Amniotic epithelial cell (primary cell): ENCODE results near the gene SERPINA6.
"Not testable (repeated sequence)": the region's sequence is repeated elsewhere in the genome, so short reads cannot be mapped to it uniquely, and the experiment has no call there.

Experiments
- DNase-seq: peaks from one replicate; pipeline ENCODE4 v3.0.0-alpha.2; 2010; ENCODE audit warnings: low read depth

The SERPINA6 gene

DNA sequence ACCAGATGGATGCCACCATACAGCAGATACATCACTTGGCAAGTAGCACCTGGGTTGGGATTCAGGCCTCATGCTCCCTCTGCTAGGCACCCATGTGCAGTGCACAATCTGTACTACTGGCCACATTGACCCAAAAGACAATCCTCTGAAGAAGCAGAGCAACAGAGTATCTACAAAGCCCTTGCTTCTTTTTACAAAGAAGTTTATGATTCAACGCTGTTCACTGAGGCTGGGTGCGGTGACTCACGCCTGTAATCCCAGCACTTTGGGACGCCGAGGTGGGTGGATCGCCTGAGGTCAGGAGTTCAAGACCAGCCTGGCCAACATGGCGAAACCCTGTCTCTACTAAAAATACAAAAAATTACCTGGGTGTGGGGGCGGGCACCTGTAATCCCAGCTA is 31.1 kb upstream of the SERPINA6 start:
- DNase-seq = not testable (repeated sequence)

DNA sequence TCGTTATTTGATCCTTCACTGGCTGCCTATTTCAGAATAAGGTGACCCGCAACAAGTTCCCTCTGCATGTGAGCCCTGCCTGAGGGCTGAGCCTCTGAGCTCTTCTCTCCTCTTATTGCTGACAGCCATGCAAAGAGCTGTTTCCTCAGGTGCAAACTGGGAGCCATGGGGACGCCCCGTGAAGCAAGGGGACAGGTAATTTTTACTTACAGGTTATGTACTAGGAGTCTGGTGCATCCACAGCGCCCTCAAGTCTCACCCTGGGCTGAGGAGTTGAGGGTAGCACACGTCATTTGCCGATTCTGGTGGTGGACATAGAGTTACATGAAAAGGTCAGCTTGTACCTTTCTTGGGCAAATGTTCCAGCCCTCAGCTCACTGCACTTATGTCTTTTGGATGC is 26.1 kb upstream of the SERPINA6 start:
- DNase-seq = no peak

DNA sequence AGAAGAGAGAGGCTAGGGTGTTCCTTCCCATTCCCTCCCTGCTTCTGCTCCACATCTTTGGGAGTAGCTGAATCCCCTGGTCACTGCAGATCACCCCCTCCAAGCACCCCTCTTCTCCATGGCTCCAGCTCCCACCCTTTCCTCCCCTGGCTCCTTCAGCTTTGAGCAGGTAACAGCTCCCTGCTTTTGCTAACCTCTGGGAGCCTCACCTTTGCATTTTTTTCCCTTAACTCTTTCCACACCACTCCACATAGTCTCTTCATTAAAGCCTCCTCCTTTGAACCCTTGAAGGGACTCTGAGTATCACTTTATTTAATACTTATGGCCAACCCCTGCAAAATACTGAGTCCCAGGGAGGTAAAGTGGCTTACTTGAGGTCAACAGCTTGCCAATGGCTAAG is 25.7 kb upstream of the SERPINA6 start:
- no peak for DNase-seq

DNA sequence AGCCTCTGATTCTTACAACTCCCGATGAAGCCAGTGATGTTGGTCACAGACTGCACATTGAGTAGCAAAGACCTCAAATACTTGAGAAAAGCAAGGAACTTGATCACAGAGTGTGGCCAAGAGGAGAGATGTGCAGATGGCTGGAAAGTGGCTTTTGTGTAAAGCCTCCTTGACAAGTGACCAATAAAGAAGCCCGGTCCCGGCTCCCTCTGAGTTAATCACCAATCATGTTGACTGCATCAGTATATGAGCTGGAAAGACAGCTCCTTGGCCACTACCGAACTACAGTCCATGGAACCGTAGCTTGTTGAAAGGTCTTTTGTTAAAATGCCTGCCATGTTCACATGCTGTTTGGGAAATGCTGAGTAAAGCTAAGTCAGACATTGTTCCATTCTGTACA is 23.7 kb upstream of the SERPINA6 start:
- no peak for DNase-seq

DNA sequence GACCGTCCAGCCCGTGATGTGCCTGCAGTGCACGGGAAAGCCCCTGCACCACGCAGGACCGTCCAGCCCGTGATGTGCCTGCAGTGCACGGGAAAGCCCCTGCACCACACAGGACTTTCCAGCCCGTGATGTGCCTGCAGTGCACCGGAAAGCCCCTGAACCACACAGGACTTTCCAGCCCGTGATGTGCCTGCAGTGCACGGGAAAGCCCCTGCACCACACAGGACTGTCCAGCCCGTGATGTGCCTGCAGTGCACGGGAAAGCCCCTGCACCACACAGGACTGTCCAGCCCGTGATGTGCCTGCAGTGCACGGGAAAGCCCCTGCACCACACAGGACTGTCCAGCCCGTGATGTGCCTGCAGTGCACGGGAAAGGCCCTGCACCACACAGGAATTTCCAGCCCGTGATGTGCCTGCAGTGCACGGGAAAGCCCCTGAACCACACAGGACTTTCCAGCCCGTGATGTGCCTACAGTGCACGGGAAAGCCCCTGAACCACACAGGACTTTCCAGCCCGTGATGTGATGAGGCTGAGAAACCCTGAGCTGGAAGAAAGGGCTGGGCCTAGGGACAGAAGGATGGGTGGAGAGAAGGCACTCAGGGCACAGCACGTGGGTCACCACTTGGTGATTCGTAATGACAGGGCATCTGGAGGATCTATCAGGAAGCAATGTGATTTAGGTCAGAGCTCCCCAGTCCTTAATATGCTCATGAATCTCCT is 23.1 kb upstream of the SERPINA6 start:
- not testable (repeated sequence) for DNase-seq

DNA sequence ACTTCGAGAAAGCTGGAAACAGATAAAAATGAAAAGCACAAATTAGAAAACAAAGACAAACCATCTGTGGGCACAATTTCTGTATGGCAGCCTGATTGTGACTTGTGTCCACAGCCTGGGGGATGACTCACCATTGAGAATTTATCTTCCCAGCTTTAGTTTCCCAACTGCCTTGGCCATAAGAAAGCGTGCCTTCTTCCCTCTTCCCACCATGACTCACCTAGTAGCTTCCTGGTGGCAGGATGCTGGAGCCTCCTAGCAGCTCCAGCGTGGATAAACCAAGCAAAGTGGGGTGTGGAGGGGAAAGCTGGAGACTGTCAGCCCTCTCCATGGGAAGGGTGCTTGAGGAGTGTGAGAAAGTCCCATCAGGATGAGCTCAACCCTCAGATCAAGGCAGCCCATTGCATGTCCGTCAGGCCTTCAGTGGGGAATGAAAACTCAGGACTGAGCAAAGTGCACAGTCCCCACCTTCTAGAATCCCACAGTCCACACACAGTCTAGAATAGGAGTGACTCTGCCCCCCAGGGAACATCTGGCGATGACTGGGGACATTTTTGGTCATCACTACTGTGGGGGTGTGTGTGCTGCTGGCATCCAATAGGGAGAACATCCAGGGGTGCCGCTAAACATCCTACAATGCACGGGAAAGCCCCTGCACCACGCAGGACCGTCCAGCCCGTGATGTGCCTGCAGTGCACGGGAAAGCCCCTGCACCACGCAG is 22.4 kb upstream of the SERPINA6 start:
- DNase-seq = peak; percentile 86

DNA sequence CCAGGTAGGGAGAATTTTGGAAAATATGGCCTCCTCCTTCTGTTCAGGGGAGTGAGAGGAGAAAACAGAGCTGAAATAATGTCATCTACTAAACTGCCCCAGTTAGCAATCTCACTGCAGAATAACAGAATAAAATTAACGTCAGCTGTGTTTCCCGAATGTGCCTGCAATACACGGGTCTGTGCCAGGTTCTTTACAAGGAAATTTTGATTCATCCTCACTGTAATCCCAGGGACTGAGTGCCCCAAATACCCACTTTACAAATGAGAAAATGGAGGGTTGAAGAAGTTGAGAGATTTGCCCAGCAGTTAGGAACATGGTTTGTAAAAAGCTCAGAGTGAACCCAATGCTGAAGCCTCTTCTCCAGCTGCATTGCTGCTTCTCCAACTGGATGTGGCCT is 21.3 kb upstream of the SERPINA6 start:
- no peak for DNase-seq

DNA sequence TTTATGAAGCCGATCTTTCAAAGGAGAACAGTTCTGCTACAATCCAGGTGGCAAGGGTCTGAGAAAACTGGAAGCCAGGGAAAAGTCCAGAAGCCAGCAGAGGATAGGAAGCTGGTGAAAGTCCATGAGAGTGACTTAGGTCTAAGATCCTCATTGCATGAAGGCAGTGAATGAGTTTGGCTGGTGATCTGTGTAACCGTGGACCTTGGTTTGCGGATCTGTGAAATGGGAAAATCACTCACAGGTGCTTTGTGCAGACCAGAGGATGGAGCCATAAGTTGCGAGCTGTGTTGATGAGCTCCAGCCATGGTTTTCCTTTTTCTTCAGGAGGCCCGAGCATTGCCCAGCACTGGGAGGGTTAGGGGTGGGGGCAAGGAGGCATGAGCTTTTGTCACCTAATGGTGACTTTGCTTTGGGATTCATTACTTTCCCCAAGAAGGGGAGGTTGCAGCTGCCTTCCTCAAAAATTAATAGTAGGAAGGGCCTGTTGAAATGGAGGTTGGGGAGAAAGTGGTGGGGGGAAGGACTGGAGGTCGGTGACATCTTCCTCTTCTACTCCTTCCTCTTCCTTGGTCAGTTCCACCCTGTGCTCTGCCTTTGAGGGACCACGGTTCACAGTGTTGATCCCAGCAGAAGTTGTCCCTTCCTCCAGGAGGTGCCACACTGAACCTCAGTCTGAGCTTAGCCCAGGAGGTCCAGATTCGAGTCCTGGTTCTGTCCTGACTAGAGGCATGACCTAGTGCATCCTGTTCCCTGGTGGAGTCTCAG is 20.3 kb upstream of the SERPINA6 start:
- DNase-seq = no peak

DNA sequence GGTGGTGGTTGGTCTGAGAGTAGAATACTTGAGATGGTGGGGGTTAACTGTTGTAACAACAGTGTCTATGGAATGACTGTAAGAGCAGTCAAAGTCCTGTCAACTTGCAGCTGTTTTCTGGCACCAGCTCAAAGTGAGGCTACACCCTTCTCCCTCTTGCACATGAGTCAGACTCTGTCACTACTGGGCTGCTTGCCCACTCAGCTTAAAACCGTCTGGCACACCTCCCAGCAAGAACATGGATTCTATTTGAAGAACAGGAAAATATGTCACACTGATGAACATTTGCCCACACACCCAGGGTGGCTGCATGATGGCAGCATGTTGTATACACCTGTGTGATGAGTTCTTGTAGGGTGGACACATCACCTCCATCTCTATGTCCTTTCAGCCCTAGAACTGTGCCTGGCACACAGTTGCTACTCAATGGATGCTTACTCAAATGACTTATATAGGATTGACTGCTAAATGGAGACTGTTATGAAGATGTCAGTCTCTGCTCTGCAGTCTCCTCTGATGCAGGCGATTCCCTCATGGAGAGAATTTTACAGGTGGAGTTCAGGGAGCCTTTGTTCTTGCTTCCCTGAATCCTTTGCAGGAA is 19.3 kb upstream of the SERPINA6 start:
- peak; percentile 94 for DNase-seq

DNA sequence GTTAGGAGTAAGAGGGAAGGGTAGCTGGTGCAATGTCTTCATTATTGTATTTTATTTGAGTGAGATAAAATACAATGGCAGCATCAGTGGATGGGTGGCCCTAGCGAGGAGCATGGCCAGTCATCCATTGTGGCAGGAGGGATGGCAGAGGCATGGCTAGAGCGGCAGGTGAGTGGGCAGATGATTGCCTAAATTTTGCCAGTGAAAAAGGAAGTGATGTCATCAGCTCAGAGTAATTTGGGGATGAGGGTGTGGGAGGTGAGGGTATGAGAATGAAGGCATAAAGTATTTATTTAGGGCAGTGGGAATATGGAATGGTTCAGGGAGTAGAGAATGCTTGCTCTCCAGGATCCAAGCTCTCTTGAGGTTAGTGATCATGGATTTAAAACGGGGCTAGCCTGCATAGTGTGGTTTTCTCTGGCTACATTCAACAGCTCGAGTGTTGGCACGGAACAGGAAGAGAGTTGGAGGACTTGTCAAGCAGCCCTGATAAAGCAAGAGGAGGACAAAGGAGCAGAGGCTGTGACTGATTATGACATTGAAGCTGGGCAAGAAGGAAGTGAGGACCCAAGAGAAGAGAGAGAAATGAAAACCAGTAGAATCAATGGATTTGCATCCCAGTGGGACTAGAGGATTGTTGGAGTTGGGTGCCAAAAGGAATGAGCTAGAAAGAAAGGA is 18.7 kb upstream of the SERPINA6 start:
- no peak for DNase-seq

DNA sequence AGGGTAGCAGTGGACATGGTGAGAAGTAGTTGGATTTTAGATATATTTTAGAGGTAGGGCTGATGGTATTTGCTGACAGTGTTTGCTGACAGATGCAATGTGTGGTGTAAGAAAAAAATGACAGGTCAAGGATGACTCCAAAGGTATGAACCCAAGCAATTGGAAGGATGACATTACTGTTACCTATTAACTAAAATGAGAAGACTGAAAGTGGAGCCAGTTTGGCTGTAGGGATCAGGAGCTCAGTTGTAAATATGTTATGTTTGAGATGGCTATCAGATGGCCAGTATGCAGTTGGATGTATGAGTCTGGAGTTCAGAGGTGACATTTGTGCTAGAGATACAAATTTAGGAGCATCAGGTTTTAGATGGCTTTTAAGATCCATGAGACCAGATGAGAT is 17.4 kb upstream of the SERPINA6 start:
- no peak for DNase-seq

DNA sequence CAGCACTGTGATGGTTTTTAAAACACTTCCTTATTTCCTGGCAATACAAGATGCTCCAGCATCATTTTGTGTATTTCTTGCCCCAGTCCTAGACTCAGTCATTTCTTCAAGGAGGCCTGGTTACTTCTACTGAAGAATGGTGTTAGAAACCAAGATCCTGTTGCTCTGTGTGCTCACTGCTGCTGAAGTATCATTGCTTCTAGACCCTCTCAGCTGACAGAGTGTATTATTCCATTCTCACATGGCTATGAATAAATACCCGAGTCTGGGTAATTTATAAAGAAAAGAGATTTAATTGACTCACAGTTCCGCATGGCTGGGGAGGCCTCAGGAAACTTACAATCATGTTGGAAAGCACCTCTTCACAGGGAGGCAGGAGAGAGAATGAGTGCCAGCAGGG is 14.9 kb upstream of the SERPINA6 start:
- DNase-seq = no peak

DNA sequence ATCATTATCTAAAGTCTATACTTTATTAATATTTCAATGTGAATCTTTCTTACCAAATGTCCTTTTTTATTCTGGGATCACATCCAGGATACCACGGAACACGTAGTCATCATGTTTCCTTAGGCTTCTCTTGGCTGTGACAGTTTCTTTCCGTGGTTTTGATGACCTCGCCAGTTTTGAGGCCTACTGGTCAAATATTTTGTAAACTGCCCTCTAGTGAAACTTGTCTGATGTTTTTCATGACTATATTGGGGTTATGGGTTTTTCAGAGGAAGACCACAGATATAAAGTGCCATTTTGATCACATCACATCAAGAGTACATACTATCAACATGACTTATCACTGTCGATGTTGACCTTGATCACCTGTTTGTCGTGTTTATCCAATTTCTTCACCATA is 14.1 kb upstream of the SERPINA6 start:
- DNase-seq = no peak

DNA sequence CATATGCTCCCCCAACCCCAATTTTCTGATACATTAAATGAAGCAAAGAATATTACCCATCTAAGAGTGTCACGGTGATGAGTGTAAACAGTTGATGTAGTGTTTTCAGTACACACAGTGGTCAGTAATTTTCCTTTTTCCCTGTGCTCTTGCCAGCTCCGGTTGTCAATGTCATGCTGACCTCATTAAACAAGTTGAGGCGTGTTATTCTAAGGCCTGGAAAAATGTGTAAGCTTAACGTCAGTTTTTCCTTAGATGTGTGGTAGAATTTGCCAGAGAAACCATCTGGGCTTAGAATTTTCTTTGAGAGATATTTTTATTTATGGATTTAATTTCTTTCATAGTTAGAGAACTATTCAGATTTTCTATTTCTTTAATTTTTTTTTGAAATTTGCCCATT is 11.7 kb upstream of the SERPINA6 start:
- DNase-seq = no peak

DNA sequence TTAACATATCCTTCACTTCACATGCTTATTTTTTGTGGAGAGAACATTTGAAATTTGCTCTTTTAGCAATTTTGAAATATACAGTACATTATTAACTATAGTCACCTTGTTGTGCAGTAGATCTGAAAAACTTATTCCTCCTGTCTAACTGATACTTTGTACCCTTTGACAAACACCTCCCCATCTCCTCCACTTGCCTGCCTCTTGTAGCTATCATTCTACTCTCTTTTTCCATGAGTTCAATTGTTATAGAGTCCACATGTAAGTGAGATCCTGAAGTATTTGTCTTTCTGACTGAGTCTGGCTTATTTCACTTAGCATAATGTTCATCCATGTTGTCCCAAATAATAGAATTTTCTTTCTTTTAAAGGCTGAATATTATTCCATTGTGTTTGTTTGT is 9.5 kb upstream of the SERPINA6 start:
- DNase-seq = no peak

DNA sequence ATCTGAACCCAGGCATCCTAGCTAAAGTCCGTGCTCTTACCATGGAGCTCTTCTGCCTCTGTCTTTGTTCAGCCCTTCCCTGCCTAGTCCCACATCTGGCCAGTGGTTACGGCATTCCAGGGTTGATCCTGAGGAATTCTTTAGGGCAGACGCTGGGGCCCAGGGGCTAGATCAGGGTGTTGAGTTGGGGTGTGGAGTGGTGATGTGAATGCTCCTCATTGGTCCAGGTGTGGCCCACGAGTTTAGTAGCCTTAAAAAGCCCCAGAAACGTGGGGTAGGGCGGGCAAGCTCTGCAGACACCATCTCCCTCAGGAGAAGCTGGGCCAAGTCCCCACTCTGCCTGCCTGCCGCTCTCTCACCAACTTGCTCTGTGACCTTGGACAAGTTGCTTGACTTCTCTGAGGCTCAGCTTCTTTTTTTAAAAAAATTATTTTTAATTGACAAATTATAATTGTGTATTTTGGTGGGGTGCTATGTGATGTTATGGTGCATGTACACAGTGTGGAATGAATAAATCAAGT is 9.0 kb upstream of the SERPINA6 start:
- DNase-seq = no peak

DNA sequence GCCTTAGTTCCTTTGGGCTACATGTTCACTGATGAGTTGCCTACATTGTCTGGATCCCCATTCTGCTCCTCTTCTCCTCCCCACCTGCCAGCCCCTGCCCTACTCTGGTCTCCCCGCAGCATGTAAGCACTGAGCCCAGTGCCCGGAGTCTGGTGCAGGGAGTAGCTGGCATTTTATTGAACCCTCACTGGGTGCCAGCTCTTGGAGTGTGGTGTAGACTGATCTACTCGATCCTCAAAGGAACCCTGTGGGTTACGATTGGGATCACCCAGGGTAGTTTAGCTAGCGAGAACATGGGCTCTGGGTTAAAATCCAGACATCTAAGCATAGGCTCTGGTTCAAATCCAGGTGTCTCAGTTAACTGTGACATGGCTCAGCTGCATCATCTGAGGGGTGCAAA is 8.3 kb upstream of the SERPINA6 start:
- no peak for DNase-seq

DNA sequence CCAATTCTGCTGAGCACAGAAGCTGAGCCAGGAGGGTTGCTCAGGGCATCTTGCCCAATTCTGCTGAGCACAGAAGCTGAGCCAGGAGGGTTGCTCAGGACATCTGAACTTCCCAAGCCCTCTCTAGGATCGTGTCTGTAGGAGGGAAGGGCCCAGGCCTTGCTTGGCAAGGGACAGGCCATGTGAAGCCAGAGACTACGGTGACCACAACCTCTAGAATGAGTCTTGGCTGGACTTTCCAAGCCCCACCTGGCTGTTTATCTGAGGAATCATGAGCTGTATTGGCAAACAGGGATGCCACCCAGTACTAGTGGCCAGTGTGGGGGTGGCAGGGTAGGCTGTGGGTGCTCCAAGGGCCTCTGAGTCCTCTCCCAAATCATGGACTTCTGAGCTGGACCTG is 7.7 kb upstream of the SERPINA6 start:
- no peak for DNase-seq

DNA sequence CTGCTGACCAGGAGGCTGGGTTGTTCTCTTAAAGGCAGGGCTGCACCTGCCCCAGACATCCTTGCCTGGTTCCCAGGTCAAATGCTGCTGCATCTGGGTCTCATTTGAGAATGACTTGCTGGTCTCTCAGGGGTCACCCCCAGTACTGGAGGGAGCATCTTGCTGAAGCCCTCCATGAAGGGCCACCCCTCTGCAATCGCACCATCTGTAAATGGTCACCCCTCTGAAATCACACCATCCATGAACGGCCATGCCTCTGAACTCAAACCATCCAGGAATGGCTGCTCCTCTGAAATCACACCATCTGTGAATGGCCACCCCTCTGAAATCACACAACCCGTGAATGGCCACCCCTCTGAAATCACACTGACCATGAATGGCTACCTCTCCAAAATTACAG is 7.3 kb upstream of the SERPINA6 start:
- no peak for DNase-seq

DNA sequence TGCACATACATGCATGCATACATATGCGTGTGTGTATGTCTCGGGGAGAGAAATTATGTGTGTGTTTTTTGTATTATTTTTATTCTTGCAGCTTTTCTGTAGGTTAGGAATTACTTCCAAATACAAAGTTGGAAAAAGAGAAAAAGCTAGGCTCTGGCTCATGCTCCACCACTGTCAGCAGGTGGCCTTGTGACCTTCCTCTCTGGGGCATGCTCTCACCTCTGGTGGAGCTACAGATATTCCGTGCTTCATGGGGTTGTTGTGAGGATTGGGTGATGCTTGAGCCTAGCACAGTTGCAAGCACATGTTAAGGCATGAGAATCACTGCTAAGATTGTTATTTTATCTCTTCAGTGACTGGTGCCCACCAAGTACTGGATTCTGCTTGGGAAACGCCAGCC is 6.7 kb upstream of the SERPINA6 start:
- DNase-seq = no peak

DNA sequence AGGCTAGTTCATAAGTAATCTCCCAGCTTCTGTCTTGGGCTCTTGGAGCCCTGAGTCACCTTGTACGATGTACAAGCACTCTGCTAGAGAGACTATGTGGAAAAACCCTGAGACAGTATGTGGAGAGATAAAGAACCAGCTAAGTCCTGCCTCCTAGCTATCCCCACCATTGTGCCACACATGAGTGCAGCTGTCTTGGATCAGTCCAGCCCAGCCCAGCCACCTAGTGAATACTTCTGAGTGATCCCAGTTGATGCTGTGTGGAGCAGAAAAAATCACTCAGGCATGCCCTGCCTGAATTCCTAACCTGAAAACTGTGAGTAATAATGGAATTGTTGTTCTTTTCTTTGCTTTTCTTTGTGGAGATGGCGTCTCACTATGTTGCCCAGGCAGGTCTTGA is 5.1 kb upstream of the SERPINA6 start:
- DNase-seq = no peak
